Measurements from ENCODE around the gene TNIK.
"Not testable (repeated sequence)": the region's sequence is repeated elsewhere in the genome, so short reads cannot be mapped to it uniquely, and the experiment has no call there.

TNIK gene

DNA sequence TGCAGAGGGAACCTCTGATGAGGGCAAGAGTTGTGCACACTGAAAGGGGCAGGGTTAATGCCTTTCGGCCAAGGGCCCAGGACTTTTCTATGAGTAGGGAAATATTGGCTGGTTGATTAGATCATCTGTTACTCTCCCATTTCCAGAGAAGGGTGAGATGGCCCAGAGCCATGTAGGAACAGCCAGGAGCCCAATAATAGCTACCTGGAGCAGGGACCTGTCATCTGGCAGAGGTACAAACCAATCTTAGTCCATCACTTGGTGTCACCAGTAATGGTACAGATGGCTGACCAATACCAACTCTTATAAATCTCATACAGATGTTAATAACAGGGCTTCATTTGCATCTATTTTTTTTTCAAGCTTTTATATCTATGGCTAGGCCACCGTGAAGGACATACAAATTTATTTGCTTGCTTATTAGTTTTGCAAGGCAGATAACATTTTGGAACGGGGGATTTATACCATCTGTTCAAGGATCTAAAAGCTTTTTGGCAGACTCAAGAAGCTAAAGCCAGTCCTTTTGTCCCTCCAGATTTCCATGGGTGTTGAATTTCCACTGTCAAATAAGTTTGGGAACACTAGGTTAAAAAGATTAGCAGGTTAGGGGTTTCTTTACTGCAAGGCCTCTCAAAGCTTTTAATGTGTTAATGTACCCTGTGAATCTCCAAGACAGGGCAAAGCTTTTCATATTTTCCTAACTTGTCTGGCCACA is 79.3 kb downstream of the TNIK start:
- DNase-seq: no peak

DNA sequence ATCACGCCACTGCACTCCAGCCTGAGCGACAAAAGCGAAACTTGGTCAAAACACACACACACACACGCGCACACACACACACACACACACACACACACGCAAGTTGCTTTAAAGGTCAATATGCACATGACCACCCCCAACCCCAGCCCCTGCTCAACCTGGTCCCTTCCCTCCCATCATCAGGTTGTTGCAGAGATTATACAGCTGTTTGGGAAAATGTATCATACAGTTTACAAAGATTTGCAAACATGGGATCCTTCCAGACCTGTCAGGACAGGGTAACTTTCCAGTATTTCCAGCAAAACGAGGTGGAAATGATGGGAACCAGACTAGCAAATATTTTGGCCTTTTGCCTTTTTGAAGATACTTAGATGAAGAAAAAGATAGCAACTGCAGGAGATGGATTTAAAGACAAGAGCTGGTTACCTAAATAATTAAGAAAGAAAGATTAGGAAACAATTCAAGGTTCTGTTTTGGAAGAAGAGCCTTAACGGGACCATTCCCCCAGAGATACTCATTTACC is 80.2 kb downstream of the TNIK start:
- DNase-seq: no peak

DNA sequence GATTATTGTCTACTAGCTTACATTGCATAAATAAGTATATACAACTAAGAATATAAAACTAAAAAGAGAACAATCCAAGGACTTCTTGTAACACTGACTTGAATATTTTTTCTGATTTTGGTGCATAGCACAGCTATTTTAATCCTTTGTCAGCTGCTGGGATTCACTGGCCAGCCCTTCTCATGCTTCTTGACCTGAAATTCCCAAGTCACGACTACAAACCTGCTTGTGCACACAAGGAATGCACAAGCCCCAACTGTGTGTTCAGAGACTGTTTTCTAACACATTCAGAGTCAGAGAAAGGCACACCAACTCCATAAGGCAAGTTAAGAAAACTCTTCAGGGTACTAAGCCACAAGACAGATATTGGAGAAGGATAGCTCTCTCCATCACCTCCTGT is 80.9 kb downstream of the TNIK start:
- DNase-seq: no peak

DNA sequence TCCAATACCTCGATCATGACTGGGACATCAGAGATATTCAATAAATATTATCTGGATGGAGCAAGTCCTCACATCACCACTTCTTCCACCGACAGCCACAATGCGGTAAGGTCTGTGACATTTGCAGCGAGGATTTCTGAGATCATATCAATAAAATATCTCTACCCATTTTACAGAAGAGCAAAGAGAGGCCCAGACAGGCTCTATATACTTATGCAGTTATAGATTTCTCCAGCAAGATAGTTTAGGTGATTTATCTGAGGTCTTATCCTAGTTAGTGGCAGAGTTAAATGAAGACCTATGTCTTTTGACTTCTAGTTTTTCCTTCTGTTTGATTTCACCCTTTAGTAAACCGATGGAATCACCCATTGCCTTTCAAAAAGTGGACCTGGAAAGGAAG is 81.6 kb downstream of the TNIK start:
- no peak for DNase-seq

DNA sequence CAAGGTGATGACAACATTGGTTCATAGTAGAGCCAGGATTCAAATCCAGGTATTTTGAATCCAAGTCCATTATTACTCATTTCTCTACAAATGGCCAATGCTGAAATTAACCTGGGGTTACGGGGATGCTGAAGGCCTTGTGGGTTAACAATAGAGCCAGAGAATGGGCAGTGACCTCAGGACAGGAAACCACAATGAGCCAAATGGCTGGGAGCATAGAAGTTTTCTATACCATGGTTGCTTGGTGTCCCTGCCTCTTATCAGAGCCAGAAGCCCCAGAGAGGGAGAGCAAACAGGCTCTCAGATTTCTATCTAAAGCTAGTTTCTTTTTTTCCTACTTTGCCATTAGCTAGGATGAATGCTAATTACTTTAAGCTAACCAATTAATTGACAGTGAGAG is 82.3 kb downstream of the TNIK start:
- DNase-seq: no peak

DNA sequence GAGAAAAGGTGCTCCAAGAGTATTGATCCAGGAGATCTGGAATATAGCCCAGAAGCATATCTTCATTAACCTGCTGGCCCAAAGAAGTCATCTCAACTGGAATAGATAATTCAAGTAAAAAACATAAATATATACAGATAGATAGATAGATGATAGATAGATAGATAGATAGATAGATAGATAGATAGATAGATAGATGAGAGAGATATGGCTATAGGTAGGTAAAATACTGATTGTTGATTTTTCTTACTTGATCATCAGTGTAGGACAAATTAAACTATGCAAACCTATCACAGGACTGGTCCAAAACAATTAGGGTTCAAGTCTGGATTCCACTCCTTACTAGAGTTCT is 83.6 kb downstream of the TNIK start:
- DNase-seq: no peak

DNA sequence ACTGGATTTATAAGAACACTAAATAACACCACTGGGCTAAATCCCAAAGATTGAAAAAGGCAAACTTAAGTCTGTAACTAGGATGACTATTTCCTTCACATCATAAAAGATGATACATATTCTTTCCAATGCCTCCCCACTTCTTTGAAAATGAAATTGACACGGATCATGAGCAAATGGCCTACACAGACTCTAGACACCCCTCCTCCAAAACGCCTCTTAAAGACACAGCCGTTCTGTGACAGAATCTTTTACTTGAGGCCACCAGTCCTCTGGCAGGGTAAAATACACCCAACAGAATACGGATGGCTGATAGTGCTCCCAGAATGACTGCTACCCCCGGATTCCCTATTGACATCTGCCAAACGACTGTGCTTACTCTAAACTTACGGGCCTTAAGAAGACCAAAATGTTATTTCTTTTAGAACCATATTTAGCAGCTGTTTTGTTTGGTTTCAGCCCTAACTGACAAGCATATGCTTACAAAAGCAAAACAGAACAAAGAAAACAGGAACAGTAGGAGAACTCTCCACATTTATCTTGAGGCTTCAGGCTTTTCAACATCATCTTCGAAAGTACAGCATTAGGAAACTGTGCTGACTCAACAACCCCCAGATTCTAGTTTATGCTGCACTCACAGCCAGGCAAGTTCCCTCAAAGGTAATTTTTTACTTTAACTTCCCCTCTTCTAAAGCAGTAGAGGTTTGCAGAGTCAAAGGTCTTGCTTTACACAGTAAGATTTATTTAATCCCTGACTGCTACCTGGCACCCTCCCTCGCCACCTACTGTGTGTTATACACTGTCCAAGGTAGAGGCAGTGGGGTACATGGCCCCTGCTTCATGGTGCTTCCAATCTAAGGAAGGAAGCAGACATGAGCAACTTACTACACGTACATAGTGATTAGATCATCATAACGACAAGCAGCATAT is 84.3 kb downstream of the TNIK start:
- DNase-seq: no peak

DNA sequence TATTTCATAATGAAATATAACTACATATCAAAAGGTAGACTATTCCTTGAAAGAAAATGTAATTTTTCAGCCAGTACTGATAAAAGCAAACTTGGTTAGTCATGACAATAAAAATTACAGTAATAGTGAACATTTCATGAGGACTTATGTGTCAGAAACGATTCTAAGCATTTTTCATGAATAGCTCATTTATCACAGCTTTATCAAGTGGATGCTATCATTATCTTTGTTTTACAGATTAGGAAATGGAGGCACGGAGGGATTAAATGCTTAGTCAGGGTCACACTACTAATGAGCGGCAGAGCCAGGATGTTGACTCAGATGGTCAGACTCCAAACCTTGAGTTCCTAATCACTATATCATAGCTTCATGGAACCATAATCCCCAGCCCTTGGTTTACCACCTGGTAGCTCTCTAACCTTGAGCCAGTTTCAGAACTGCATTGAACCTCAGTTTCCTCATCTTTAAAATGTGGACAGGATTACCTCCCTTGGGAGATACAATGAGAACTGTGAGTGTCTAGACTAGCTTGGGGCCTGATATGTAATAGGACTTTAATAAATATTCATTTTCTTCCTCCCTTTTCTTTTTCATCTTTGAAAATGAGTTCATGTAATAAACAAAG is 85.4 kb downstream of the TNIK start:
- DNase-seq: no peak

DNA sequence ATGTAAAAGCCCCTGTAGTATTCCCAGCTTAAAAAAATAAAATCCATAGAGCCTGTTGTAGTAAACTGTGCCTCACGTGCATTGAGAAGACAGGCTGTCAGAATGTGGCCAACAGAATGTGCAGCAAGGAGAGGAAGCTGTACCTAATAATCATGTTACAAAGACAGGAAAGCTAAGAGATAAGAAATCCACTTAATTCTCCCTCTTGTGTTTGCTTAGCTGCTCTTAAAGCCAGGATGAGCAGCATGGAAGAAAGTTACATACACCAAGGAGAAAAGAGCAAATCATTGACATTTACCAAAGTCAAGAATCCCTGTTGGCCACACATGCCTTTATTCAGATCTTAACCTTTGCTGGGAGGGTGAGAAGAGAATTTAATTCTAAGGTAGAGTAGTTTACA is 85.9 kb downstream of the TNIK start:
- DNase-seq: no peak

DNA sequence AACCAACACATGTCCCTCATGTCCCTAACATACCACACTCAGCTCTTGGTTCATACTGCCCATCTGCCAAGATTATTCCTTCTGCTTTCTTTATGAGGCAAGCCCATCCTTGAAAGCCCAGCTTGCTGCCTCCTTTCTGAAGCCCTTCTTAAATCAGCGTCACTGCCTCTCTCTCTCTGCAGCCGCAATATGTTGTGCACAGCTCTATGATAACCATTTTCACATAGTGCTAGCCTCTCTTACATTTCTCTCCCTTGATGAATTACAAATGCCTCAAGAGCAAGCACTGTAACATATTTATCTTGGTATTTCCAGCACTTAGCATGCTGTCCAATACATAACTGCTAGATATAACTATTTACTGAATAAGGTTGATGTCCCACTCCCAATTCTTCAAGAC is 86.5 kb downstream of the TNIK start:
- DNase-seq: no peak

DNA sequence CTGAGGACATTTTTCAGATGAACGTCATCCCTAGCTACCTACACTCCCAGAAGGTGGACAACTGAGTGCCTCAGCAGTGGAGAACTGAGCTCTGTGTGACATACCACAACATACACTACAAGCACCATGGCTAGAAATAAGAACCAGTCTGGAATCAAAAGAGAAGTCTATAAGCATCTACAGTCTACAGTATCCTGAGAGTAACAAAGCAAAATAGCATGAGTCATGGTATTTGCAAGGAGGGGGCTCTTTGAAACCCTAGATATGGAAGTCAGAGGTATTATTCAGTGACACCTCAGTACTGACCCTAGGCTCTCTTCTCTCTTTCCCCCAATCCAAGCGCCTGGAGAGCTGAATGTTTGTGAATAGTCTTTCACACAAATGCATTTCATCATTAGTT is 87.5 kb downstream of the TNIK start:
- no peak for DNase-seq

DNA sequence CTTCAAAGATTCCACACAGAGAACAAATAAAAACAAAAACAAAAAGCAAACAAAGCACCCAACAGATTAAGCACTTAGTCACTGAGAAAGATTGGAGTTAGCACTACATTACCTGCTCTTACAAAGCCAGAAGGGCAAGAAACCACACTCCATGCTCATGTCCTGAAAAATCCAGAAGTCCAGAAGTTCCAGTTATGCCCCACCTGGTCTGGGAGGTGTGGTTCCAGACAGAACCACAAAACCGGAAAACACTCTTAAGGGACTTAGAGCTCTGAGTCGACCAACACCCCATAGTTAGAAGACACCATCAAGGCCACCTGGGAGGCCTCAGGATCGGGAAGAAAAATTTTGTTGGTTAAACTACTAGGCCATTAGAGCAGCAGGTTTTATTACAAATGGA is 88.9 kb downstream of the TNIK start:
- DNase-seq: no peak

DNA sequence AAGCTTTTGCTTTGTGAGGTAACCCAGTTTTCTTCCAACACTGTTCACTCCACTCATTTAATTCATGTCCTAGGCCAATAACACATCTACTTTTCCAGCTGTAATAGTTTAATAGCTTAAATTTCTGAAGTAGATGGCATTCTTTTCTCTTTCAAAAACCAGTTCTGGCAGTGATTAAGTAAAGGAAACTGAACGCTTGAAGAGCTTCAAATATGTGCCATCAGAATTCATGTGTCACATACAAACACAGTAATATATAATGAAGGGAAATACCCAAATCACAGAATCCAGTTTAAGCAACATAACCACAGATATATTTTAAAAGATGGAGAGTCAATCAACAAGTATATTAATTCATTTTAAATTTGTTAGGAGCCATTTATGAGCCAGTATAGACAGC is 91.0 kb downstream of the TNIK start:
- no peak for DNase-seq

DNA sequence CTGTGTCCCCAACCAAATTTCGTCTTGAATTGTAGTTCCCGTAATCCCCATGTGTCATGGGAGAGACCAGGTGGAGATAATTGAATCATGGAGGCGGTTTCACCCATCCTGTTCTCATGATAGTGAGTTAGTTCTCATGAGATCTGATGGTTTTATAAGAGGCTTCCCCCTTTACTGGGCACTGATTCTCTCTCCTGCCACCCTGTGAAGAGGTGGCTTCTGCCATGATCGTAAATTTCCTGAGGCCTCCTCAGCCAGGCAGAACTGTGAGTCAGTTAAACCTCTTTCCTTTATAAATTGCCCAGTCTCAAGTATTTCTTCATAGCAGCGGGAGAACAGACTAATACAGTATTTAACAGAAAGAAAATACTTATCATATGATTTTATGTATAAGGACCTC is 93.5 kb downstream of the TNIK start:
- not testable (repeated sequence) for DNase-seq

DNA sequence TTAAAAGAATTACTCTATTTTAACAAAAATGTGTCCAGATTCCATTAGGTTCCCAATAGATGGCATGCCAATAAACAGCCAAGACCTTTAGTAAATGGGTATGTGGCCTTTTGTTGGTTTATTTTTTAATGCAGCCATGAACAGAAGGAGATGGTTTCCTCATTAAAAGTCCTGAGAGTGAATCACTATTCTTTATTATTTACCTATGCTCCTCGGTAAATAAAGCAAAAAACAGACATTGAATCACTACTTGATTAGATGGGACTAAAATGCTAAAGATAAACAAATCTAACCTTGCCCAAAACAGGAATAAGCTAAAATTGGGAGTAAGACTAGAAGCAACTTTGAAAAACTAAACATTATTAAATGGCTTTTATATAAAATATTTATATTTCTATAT is 94.2 kb downstream of the TNIK start:
- no peak for DNase-seq

DNA sequence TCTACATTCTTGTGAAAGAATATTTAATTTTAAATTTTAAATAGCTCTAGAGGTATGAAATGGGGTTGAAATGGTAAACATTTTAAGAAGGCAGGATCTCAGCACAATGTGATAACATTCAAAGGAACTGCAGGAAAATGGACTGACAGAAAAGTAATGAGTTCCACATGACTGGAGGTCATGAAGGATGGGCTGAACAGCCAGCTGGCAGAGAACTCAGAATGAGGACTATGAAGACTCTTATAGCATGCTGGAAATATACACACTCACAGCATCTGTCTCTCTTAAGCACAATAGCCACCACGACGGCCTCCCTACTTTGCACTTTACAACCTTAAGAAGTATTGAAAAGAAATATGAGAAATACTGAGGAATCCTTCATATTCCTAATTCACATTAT is 94.7 kb downstream of the TNIK start:
- no peak for DNase-seq

DNA sequence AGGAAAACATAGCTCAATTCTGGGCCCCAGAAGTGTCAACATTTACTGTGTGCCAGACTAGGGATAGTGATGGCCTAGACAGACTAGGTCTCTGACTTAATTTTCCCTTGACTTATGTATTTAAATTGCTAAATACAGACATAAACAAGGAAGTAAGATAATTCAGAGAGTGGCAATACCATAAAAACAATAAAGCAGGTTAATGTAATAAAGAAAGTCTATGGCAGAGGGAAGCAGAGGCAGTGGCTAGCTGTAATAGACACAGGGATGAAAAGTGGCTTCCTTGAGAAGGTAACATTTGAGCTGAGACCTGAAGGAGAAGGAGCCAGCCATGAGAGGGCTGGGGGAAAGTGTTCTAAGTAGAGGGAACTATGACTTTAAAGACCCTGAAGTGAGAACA is 95.7 kb downstream of the TNIK start:
- DNase-seq: no peak

DNA sequence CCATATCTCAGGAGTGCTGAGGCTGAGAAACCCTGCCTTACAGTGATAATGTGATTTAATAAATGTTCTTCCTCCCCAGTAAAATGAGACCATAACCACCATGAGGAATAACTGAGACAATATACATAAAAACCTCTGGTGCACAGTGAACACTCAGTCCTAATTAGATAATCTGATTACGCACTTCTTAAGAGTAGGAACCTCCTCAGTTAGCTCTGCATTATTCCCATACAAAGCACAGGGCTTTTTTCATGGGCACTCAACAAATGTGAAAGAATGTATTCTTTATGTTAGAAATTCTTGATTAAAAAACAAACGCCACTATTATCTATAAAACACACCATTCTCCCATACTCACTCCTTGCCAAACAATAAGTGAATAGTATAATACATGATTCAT is 97.0 kb downstream of the TNIK start:
- DNase-seq: no peak

DNA sequence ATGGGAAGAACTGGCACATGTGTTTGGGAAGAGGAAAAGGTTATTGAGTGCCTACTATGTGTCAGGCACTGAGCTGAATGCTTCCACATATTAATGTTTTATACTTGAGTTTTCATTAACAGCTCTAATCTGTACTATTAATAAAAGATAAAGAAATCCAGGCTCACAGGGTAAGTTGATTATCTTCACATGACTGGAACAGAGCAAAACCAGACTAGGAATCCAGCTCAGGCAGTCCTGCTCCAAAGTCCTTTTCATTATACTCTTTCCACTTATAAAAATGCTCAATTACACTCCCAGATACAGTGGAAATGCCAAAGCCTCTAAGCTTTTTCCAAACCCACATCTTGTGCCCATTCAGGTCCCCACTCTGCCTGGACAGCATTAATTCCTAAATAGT is 97.6 kb downstream of the TNIK start:
- no peak for DNase-seq

DNA sequence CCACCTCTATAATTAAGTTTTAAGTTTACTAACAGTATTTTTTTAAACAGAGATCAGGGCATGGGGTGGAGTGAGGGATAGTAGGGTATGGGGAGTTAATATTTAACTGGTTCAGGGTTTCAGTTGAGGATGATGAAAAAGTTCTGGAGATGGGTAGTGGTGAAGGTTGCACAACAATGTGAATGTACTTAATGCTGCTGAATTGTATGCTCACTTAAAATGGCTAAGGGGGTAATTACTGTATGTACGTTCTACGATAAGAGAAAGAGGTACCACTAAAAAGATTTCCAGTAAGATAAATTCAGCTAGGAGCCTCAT is 101.4 kb downstream of the TNIK start:
- DNase-seq: no peak

DNA sequence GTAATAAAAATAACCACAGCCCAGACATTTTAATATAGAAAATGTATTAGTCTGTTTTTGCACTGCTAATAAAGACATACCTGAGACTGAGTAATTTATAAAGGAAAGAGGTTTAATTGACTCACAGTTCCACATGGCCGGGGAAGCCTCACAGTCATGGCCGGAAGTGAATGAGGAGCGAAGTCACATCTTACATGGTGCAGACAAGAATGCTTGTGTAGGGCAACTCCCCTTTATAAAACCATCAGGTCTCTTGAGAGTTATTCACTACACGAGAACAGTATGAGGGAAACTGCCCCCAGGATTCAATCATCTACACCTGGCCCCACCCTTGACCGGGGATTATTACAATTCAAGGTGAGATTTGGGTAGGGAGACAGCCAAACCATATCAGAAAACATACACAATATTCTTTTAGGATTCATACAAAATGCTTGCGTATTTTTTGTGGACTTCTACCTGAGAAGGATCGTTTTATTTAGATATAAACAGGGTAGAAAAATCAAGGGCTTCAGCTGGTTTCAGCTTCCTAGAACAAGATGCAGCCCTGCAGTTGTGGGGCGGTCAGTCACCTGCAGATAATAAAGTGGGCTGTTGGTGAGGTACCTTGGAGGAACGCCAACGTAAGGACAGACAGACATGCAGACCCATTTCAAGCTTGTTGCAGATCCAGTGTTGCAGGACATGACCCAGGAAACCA is 101.9 kb downstream of the TNIK start:
- no peak for DNase-seq

DNA sequence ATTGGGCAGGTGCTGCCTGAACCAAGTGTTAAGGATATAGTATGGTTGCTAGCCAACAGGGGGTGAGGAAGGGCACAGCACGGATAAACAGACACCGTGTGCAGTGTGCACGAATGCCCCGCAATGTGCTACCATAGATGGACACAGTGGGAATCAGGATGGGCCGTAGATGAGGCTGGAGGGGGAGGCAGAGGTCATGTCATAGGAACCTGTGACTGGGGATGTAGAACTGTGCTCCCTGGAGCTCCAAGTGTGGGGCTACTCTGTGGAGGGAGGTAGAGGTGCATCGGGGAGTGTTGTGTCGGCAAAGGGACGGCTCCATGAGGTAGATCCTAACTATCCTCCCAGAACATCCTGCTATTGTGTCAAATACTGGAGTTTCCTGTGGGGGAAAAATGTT is 102.5 kb downstream of the TNIK start:
- no peak for DNase-seq

DNA sequence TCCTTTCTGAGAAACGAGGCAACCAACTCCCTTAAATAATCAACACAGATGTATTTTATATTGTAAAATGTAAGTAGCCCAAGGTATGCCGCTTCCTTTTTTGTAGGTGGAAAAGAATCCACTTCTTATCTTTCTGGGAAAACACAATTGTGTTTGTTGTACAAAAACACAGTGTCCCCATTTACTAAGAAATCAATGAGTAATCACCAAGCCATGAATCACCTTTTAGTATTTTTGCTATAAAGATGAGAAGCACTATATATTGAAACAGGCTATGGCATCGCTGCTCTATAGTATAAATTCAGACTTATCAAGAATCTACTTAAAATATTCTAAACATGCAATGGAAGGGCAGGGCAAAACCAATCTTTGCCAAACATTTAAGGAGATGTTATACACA is 104.0 kb downstream of the TNIK start:
- no peak for DNase-seq
